ENCODE data around the gene DMTF1. TPM values are rescaled to one million over a fixed set of nuclear protein-coding genes. Genes with fewer than 3 reads are reported as not detected.

DMTF1 gene
- polyA plus RNA-seq, 3 donors: 4.9 to 108 (median 8.3) TPM

DNA sequence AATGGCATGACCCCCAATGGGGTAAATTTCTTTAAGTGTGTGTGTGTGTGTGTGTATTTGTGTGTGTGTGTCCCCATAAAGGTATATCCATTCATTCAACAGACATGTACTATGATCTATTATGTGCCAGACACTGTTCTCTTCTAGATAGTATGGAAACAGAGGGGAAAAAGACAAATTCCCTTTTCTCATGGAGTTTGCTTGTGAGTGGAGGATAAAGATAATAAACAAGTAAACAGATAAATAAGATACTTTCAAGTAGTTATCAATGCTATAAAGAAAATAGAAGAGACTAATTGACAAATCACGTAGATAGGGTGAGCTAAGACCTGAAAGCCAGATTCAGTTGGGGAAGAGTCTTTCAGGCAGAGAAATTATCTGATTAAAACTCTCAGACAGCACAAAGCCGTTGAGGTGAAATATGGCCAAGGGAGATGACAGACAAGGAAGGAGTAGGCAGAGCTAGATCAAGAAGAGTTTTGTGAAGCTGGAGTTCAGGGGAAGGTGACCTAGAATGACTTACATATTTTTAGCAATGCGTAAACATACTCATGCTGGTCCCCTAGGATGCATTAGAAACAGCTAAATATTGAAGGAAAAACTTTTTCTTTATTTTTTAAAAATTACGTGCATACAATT, 45.2 kb upstream of the DMTF1 start:
- Histone ChIP-seq H3K4me1 (ENCODE audit: control insufficient read depth in 1 of 2, insufficient read depth in 2 of 2, low read length in 2 of 2) (no peaks in the 10 kb centered on the region), H3K79me2 (ENCODE audit: insufficient read depth, low read length) (no peaks in the 10 kb centered on the region), H3K27me3 (ENCODE audit: control insufficient read depth in 2 of 2, insufficient read depth in 2 of 2, low read length in 2 of 2) (no peaks in the 10 kb centered on the region), H3K4me3 (replicated peaks in 1 of 3; ENCODE audit: low read depth in 2 of 3, low read length in 3 of 3) (no peak overlapping the region), H3K9ac (ENCODE audit: insufficient read depth, low read length, poor library complexity, severe bottlenecking) (no peak overlapping the region), H4K20me1 (ENCODE audit: insufficient read depth, low read length) (no peaks in the 10 kb centered on the region), H2AFZ (ENCODE audit: insufficient read depth, low read depth, low read length, poor library complexity, severe bottlenecking) (no peak overlapping the region), H3K36me3 (replicated peaks in 1 of 2; ENCODE audit: control insufficient read depth in 1 of 2, insufficient read depth in 2 of 2, low read length in 2 of 2) (no peaks in the 10 kb centered on the region), H3K4me2 (replicated peaks; ENCODE audit: extremely low read depth, low read length, poor library complexity, severe bottlenecking) (no peak overlapping the region), H3K9me3 (replicated peaks in 1 of 2; ENCODE audit: control insufficient read depth in 1 of 2, insufficient read depth in 1 of 2, low read length in 2 of 2) (no peaks in the 10 kb centered on the region), H3K27ac (ENCODE audit: low read depth in 1 of 2, low read length in 2 of 2) (no peak overlapping the region)
- Mint-ChIP-seq H3K27ac (no peak overlapping the region), H3K4me3 (no peak overlapping the region), H3K36me3 (no peaks in the 10 kb centered on the region), H3K9me3 (peaks cover 0 to 5% (median 2%) of the 10 kb centered on the region in 7 donors), H3K27me3 (ENCODE audit: low read depth in 3 of 3) (peaks cover 0 to 4% (median 0%) of the 10 kb centered on the region in 3 donors), H3K4me1 (no peaks in the 10 kb centered on the region)
- TF ChIP-seq, protein P1, sequence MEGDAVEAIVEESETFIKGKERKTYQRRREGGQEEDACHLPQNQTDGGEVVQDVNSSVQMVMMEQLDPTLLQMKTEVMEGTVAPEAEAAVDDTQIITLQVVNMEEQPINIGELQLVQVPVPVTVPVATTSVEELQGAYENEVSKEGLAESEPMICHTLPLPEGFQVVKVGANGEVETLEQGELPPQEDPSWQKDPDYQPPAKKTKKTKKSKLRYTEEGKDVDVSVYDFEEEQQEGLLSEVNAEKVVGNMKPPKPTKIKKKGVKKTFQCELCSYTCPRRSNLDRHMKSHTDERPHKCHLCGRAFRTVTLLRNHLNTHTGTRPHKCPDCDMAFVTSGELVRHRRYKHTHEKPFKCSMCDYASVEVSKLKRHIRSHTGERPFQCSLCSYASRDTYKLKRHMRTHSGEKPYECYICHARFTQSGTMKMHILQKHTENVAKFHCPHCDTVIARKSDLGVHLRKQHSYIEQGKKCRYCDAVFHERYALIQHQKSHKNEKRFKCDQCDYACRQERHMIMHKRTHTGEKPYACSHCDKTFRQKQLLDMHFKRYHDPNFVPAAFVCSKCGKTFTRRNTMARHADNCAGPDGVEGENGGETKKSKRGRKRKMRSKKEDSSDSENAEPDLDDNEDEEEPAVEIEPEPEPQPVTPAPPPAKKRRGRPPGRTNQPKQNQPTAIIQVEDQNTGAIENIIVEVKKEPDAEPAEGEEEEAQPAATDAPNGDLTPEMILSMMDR (IDR thresholded peaks at IDR 0.05): no peak
- DNase-seq: no peak
- WGBS (ENCODE audit: insufficient coverage): 80% methylated on average over 1 of the region's 4 CpGs
- intact Hi-C loops (cut with micrococcal nuclease): no loop called here

DNA sequence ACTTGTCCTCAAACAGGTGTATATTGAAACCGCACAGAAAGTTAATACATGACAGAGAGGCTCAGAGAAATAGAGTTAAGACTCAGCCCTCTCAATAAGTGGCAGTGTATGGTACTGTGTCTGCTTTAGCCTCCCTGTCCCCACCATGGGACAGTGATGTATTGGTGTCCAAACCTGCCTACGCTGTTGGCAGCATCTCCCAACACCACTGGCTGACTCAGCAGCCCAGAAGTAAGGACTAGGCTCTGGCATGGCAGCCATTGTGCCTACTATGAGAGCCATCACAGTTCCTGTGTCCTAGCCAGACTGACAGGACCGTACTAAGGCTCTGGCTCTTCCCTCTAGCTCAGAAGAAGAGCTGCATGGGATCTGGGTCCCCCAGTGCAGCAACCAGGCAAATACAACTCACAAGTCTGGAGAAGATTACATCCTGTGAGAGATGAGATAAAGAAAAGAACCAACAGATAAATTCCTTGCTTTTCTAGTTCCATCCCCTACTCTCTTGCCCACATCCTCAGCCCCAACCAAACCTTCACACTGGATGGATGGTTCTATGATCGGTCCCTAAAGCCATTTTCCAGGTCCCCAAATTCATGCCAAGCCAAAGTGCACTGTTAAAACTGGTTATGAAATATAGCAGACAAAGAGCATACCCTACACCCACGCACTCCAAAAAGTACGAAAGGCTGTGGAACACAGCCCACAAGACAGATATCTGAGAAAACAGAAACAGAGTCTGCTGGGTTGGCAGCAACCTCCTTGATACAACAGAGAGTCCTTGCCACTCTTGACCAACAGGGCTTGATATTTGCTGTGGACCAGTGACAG, 44.1 kb upstream of the DMTF1 start:
- no peaks in the 10 kb centered on the region for H3K27me3 ChIP-seq (ENCODE audit: control insufficient read depth in 2 of 2, insufficient read depth in 2 of 2, low read length in 2 of 2)
- intact Hi-C loops (cut with micrococcal nuclease): no loop called here
- Mint-ChIP-seq H3K4me3 (no peak overlapping the region), H3K4me1 (no peaks in the 10 kb centered on the region), H3K27me3 (ENCODE audit: low read depth in 3 of 3) (peaks cover 0 to 4% (median 0%) of the 10 kb centered on the region in 3 donors), H3K36me3 (no peaks in the 10 kb centered on the region), H3K9me3 (peaks cover 0 to 5% (median 2%) of the 10 kb centered on the region in 7 donors), H3K27ac (no peak overlapping the region)
- no peak overlapping the region for H2AFZ ChIP-seq (ENCODE audit: insufficient read depth, low read depth, low read length, poor library complexity, severe bottlenecking)
- DNase-seq: no peak
- H3K79me2 ChIP-seq (ENCODE audit: insufficient read depth, low read length): no peaks in the 10 kb centered on the region
- TF ChIP-seq, protein P1 (IDR thresholded peaks at IDR 0.05): no peak
- H3K4me2 ChIP-seq (replicated peaks; ENCODE audit: extremely low read depth, low read length, poor library complexity, severe bottlenecking): no peak overlapping the region
- no peaks in the 10 kb centered on the region for H3K9me3 ChIP-seq (replicated peaks in 1 of 2; ENCODE audit: control insufficient read depth in 1 of 2, insufficient read depth in 1 of 2, low read length in 2 of 2)
- no peak overlapping the region for H3K27ac ChIP-seq (ENCODE audit: low read depth in 1 of 2, low read length in 2 of 2)
- no peaks in the 10 kb centered on the region for H3K4me1 ChIP-seq (ENCODE audit: control insufficient read depth in 1 of 2, insufficient read depth in 2 of 2, low read length in 2 of 2)
- no peaks in the 10 kb centered on the region for H3K36me3 ChIP-seq (replicated peaks in 1 of 2; ENCODE audit: control insufficient read depth in 1 of 2, insufficient read depth in 2 of 2, low read length in 2 of 2)
- H3K9ac ChIP-seq (ENCODE audit: insufficient read depth, low read length, poor library complexity, severe bottlenecking): no peak overlapping the region
- no peaks in the 10 kb centered on the region for H4K20me1 ChIP-seq (ENCODE audit: insufficient read depth, low read length)
- WGBS (ENCODE audit: insufficient coverage): 77% methylated on average over 5 of the region's 6 CpGs
- H3K4me3 ChIP-seq (replicated peaks in 1 of 3; ENCODE audit: low read depth in 2 of 3, low read length in 3 of 3): no peak overlapping the region

Data from CD14-positive monocyte (primary cell).